CD8-positive, alpha-beta memory T cell (primary cell): ENCODE data around the gene LENG8. TPM values are rescaled to one million over a fixed set of nuclear protein-coding genes. Genes with fewer than 3 reads are reported as not detected.
A peak's percentile ranks its signal among the peaks of the same experiment; 100 is the strongest.
"Not testable (repeated sequence)": the region's sequence is repeated elsewhere in the genome, so short reads cannot be mapped to it uniquely, and the experiment has no call there.

Experiments
- CTCF ChIA-PET: fragments of 350-600 bp; sonication (Branson Sonifier 250); formaldehyde crosslinking; loops from one replicate; lab custom pipeline; 2021; ENCODE audit warnings: antibody characterized with exemption; lab: Charles Lee
- POLR2A ChIA-PET: fragments of 350-600 bp; sonication (Branson Sonifier 250); formaldehyde crosslinking; loops from one replicate; lab custom pipeline; 2021; ENCODE audit warnings: antibody characterized with exemption; lab: Charles Lee
- DNase-seq, 5 donors: peaks; one replicate each; pipeline versions ENCODE4 v3.0.0 to v3.0.0-alpha.2; 2020 to 2022; ENCODE audit warnings: mixed read lengths in 1 of 5
- H3K27ac ChIP-seq: one replicate; pipeline ENCODE4 v1.7.0; 2013; ENCODE audit warnings: low read depth, mild to moderate bottlenecking, low read length, moderate library complexity
- H3K27me3 ChIP-seq: 2 replicates; pipeline ENCODE4 v1.7.0; 2013; ENCODE audit warnings: low read length, mild to moderate bottlenecking; ENCODE audit not compliant: insufficient read depth, poor library complexity, severe bottlenecking
- H3K36me3 ChIP-seq: 2 replicates; pipeline ENCODE4 v1.7.0; 2013; ENCODE audit warnings: mild to moderate bottlenecking, low read length, moderate library complexity; ENCODE audit not compliant: insufficient read depth
- H3K4me1 ChIP-seq: 2 replicates; pipeline ENCODE4 v1.7.0; 2013; ENCODE audit warnings: mild to moderate bottlenecking, low read length, moderate library complexity; ENCODE audit not compliant: insufficient read depth
- H3K4me3 ChIP-seq: 2 replicates; pipeline ENCODE4 v1.7.0; 2013; ENCODE audit warnings: mild to moderate bottlenecking, low read length
- H3K9me3 ChIP-seq: 2 replicates; pipeline ENCODE4 v1.7.0; 2013; ENCODE audit warnings: mild to moderate bottlenecking, low read length
- H3K27ac Mint-ChIP-seq, 8 donors: one replicate each; pipeline ENCODE4 v1.8.0; 2020 to 2021; ENCODE audit warnings: mixed read lengths in 8 of 8, mild to moderate bottlenecking in 6 of 8, inconsistent platforms in 3 of 8, moderate library complexity in 3 of 8
- H3K27me3 Mint-ChIP-seq, 2 donors: one replicate each; pipeline ENCODE4 v1.8.0; 2020 to 2021; ENCODE audit warnings: mixed read lengths in 2 of 2, mild to moderate bottlenecking in 1 of 2, moderate library complexity in 1 of 2
- H3K36me3 Mint-ChIP-seq, 3 donors: one replicate each; pipeline ENCODE4 v1.8.0; 2020 to 2021; ENCODE audit warnings: mixed read lengths in 3 of 3, inconsistent platforms in 1 of 3, mild to moderate bottlenecking in 1 of 3
- H3K4me1 Mint-ChIP-seq, 3 donors: one replicate each; pipeline ENCODE4 v1.8.0; 2020 to 2021; ENCODE audit warnings: mixed read lengths in 3 of 3, inconsistent platforms in 1 of 3, mild to moderate bottlenecking in 1 of 3
- H3K4me3 Mint-ChIP-seq, 7 donors: one replicate each; pipeline ENCODE4 v1.8.0; 2020 to 2021; ENCODE audit warnings: mixed read lengths in 7 of 7, mild to moderate bottlenecking in 6 of 7, moderate library complexity in 4 of 7, inconsistent platforms in 2 of 7
- H3K9me3 Mint-ChIP-seq, 5 donors: one replicate each; pipeline ENCODE4 v1.8.0; 2020 to 2022; ENCODE audit warnings: mixed read lengths in 5 of 5, mild to moderate bottlenecking in 3 of 5, moderate library complexity in 2 of 5, inconsistent platforms in 1 of 5
- polyA plus RNA-seq: library from polyadenylated mRNA; unstranded; fragments of 300-500 nt; fragmentation: Illumina TruSeq; gene quantifications from one replicate; pipeline ENCODE4 v1.2.3, GENCODE V29; 2021
- total RNA-seq, 2 experiments: library from RNA; stranded (reverse); gene quantifications; one replicate each; pipeline ENCODE4 v1.2.3, GENCODE V29; 2021

Gene LENG8
- total and polyA plus RNA-seq, 3 experiments from 2014 or later = 8.0 to 144 (median 132) TPM

DNA sequence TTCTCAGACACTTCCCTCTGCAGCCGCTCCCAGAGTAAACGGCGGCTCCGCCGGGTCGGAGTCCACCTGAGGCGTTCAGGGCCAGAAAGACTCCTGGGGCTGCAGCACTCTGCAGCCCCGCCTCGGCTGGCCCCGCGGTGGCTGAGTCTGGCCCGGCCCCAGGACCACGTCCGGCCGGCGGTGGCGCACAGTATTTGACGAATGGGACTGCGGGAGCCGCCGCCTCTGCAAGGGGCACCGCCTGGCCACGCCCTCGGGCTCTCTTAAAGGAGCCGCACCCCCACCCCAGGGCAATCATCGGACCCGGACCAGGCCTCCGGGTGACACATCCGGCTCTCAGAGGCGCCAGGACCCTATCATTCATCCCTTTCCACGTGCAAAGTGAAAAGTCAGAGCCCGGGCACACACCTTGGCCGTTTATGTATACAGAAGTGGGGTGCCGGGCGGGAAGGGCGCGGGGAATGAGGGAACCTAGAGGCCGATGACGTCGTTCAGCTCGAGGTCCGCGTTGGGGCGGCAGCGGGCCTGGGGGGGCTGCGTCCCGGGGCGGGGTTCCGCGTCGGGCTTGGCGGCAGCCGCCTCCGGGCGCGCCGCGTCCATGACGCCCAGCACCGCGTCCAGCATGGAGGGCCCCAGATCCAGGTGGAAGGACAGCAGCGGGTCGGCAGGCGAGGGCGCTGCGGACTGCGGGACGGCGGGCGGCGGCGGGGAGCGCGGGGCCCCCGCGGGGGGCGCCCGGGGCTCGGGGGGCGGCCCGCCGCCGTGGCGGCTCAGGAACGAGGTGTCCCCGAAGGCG is 15.8 kb downstream of the LENG8 start:
- H3K27me3 Mint-ChIP-seq = peaks cover 5 to 7% of the 10 kb centered on the region in 2 donors
- Histone ChIP-seq H3K4me1 (peaks cover 21% of the 10 kb centered on the region), H3K4me3 (peak overlapping the region; percentile 91), H3K36me3 (peaks cover 13% of the 10 kb centered on the region), H3K27me3 (no peaks in the 10 kb centered on the region), H3K27ac (peak overlapping the region; percentile 76), H3K9me3 (no peaks in the 10 kb centered on the region)
- ChIA-PET POLR2A (interaction anchor here (1.0 kb wide), 1 partner anchor 16 kb away, joined by 4 read pairs; the partner anchor contains the start of gene LENG8), CTCF (interaction anchor here (1.9 kb wide), 1 partner anchor 16 kb away, joined by 6 read pairs; no protein-coding TSS in a partner anchor)
- peaks cover 0 to 2% (median 0%) of the 10 kb centered on the region in 5 donors for H3K9me3 Mint-ChIP-seq
- peaks cover 0 to 27% (median 0%) of the 10 kb centered on the region in 3 donors for H3K36me3 Mint-ChIP-seq
- peaks cover 18 to 32% (median 18%) of the 10 kb centered on the region in 3 donors for H3K4me1 Mint-ChIP-seq
- H3K4me3 Mint-ChIP-seq = peak overlapping the region; percentile 87 to 99 (median 93)
- H3K27ac Mint-ChIP-seq = peak overlapping the region; percentile 61 to 99 (median 96)
- peak; percentile 54 to 79 (median 61) for DNase-seq

DNA sequence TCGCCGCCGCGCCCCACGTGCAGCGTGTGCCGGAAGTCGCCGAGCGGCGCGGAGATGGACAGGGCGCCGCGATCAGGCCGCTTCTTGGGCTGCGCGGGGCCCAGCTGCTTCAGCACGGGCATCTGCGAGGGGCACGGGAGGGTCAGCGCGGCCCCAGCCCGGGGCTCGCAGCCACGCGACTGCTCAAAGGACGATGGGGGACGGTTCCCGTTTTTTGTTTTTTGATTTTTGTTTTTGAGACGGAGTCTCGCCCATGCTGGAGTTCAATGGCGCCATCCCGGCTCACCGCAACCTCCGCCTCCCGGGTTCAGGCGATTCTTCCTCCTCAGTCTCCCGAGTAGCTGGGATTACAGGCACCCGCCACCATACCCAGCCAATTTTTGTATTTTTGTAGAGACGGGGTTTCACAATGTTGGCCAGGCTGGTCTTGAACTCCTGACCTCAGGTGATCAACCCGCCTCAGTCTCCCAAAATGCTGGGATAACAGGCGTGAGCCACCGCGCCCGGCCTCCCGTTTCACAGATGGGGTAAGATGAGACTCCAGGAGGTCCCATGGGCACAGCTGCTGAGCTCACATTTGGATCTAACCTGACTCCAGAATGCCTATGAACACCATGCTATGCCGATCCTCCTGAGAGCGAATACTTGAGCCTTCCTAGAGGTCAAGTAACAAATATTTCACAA is 16.6 kb downstream of the LENG8 start:
- no peak overlapping the region for H3K4me3 ChIP-seq
- Mint-ChIP-seq H3K9me3 (peaks cover 0 to 2% (median 0%) of the 10 kb centered on the region in 5 donors), H3K4me1 (peaks cover 18 to 30% (median 22%) of the 10 kb centered on the region in 3 donors), H3K36me3 (peaks cover 0 to 23% (median 0%) of the 10 kb centered on the region in 3 donors), H3K27ac (peak overlapping the region in 3 of 8 donors; percentile 57 to 92 (median 75)), H3K4me3 (peak overlapping the region; percentile 57 to 93 (median 64)), H3K27me3 (peaks cover 10 to 14% of the 10 kb centered on the region in 2 donors)
- no peak for DNase-seq
- CTCF ChIA-PET = interaction anchor here (1.9 kb wide), 1 partner anchor 16 kb away, joined by 6 read pairs; no protein-coding TSS in a partner anchor
- POLR2A ChIA-PET = interaction anchor here (0.6 to 1.0 kb wide), 2 partner anchors 16 to 17 kb away, joined by 4 to 8 read pairs; partner anchors contain the start of gene LENG8
- no peak overlapping the region for H3K27ac ChIP-seq
- H3K36me3 ChIP-seq = peaks cover 10% of the 10 kb centered on the region
- peaks cover 4% of the 10 kb centered on the region for H3K27me3 ChIP-seq
- H3K4me1 ChIP-seq = peaks cover 23% of the 10 kb centered on the region
- H3K9me3 ChIP-seq = no peaks in the 10 kb centered on the region

DNA sequence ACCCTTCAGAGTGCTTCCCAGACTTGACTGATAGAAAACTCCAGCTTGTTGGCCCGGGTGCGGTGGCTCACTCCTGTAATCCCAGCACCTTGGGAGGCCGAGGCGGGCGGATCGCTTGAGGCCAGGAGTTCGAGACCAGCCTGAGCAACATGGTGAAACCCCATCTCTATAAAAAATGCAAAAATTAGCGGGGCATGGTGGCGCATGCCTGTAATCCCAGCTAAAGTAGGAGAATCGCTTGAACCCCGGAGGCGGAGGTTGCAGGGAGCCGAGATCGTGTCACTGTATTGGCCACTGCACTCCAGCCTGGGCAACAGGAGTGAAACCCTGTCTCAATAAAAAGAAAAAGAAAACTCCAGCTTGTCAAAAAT is 17.1 kb downstream of the LENG8 start:
- peaks cover 27% of the 10 kb centered on the region for H3K4me1 ChIP-seq
- POLR2A ChIA-PET = interaction anchor here (0.6 kb wide), 1 partner anchor 15 kb away, joined by 8 read pairs; no protein-coding TSS in a partner anchor
- not testable (repeated sequence) for DNase-seq, H3K9me3 ChIP-seq, H3K9me3 Mint-ChIP-seq, H3K36me3 ChIP-seq, H3K27ac ChIP-seq, H3K4me3 ChIP-seq, H3K27me3 ChIP-seq
- Mint-ChIP-seq H3K4me1 (peaks cover 22 to 35% (median 26%) of the 10 kb centered on the region in 3 donors), H3K27me3 (peaks cover 14 to 19% of the 10 kb centered on the region in 2 donors), H3K36me3 (peaks cover 0 to 18% (median 0%) of the 10 kb centered on the region in 3 donors), H3K4me3 (peak overlapping the region; percentile 21 to 93 (median 63)), H3K27ac (peak overlapping the region in 3 of 8 donors; percentile 2 to 75 (median 57))
- CTCF ChIA-PET = interaction anchor here (1.9 kb wide), 1 partner anchor 15 kb away, joined by 6 read pairs; no protein-coding TSS in a partner anchor

DNA sequence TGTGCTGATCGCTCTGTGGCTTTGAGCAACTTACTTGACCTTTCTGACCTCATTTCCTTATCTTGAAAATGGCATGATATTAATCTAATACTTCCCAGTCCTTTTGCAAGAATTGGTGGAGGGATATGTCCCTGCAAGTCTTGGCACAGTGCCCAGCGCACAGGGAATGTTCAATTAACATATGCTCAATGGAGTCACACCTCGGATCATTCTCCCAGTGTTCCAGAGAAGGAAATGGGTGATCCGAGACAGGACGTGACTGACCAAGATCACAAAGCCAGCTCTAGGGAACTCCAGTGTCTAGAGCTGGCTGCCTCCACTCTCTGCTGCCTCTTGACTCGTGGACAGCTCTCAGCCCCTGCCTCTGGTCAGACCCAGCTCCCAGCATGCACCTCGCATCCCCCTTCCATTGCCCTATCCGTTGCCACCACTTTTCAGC is 20.5 kb downstream of the LENG8 start:
- Histone ChIP-seq H3K9me3 (no peaks in the 10 kb centered on the region), H3K36me3 (no peaks in the 10 kb centered on the region), H3K4me3 (no peak overlapping the region), H3K27ac (no peak overlapping the region), H3K27me3 (peaks cover 9% of the 10 kb centered on the region), H3K4me1 (peaks cover 10% of the 10 kb centered on the region)
- H3K9me3 Mint-ChIP-seq = no peaks in the 10 kb centered on the region
- H3K4me3 Mint-ChIP-seq = no peak overlapping the region
- no peak overlapping the region for H3K27ac Mint-ChIP-seq
- ChIA-PET POLR2A (no interaction called here), CTCF (interaction anchor here (0.9 to 1.2 kb wide), 2 partner anchors 9 to 21 kb away, joined by 3 read pairs; partner anchors contain the start of gene LENG8)
- H3K36me3 Mint-ChIP-seq = no peaks in the 10 kb centered on the region
- peaks cover 11 to 15% (median 13%) of the 10 kb centered on the region in 3 donors for H3K4me1 Mint-ChIP-seq
- DNase-seq = peak in 1 of 5 donors; percentile 2
- peaks cover 20 to 32% of the 10 kb centered on the region in 2 donors for H3K27me3 Mint-ChIP-seq

- H3K4me3 ChIP-seq = no peak overlapping the region
- peaks cover 6% of the 10 kb centered on the region for H3K4me1 ChIP-seq
- Mint-ChIP-seq H3K27ac (peak overlapping the region in 1 of 8 donors; percentile 14), H3K36me3 (no peaks in the 10 kb centered on the region), H3K4me3 (peak overlapping the region in 1 of 7 donors; percentile 35), H3K4me1 (peaks cover 10 to 13% (median 11%) of the 10 kb centered on the region in 3 donors), H3K9me3 (no peaks in the 10 kb centered on the region), H3K27me3 (peaks cover 20 to 37% of the 10 kb centered on the region in 2 donors)
- no peaks in the 10 kb centered on the region for H3K9me3 ChIP-seq
- H3K27me3 ChIP-seq = peaks cover 9% of the 10 kb centered on the region
- POLR2A ChIA-PET = no interaction called here
- no peak overlapping the region for H3K27ac ChIP-seq
- DNase-seq = peak in 1 of 5 donors; percentile 2
- CTCF ChIA-PET = interaction anchor here (0.9 to 1.6 kb wide), 2 partner anchors 11 to 22 kb away, joined by 3 to 6 read pairs; partner anchors contain the start of gene LENG8
- no peaks in the 10 kb centered on the region for H3K36me3 ChIP-seq
Observed at GRCh38 chr19:54470276-54470887, 21.4 kb downstream of the LENG8 start.

DNA sequence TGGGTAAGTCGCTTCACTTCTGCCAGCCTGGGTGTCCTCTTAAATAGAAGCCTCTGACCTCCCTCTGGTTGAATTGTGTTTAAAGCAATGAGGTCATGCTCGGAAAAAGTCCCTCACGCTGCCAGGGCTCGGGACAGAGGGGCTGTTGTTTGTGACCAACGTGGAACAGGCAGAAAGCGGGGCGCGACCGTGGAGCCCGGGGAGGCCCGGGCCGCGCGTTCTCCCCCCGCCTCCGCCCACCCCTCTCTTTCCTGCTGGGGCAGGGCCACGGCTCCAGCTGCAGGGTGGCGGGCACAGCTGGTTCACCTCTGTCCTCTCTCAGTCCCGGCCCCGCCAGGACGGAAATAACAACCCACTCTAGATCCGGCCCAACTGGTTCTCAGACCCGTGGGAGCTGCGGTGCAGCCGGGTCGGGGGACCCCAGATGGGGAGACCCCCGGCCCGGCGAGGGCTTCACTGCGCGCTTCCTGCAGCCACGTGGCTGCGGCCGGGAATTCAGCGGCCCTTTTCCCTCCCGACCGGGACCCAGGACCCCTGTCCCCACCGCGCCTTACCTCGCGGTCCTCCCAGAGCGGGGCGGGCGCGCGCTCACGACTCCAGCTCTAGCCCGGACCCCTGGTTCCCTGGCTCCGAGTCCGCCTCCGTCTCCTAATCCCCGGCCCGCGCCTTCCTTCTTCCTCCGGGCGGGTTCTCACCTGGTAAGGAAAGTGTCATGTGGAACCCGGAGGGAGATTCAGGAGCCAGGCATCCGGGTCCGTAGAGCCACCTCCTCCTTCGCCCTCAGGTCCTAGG is 22.2 kb downstream of the LENG8 start:
- no peaks in the 10 kb centered on the region for H3K9me3 Mint-ChIP-seq
- H3K36me3 ChIP-seq = no peaks in the 10 kb centered on the region
- peaks cover 6 to 13% (median 11%) of the 10 kb centered on the region in 3 donors for H3K4me1 Mint-ChIP-seq

More for the DNA sequence above, 22.2 kb downstream of the LENG8 start:
- H3K27me3 Mint-ChIP-seq = peaks cover 20 to 37% of the 10 kb centered on the region in 2 donors
- H3K9me3 ChIP-seq = no peaks in the 10 kb centered on the region
- no peak overlapping the region for H3K4me3 ChIP-seq
- ChIA-PET POLR2A (no interaction called here), CTCF (interaction anchor here (1.6 kb wide), 1 partner anchor 10 kb away, joined by 6 read pairs; no protein-coding TSS in a partner anchor)
- no peak overlapping the region for H3K27ac Mint-ChIP-seq
- H3K4me1 ChIP-seq = peaks cover 6% of the 10 kb centered on the region
- H3K27me3 ChIP-seq = peaks cover 9% of the 10 kb centered on the region
- DNase-seq = peak in 1 of 5 donors; percentile 42
- no peak overlapping the region for H3K27ac ChIP-seq
- H3K36me3 Mint-ChIP-seq = no peaks in the 10 kb centered on the region
- no peak overlapping the region for H3K4me3 Mint-ChIP-seq
